Activated naive CD8-positive, alpha-beta T cell treated with anti-CD3 and anti-CD28 coated beads, Interleukin-2, amount 50 U/mL, for 16 hours (primary cell): ENCODE data around the gene UBE2D2.

ENCODE experiments used
- DNase-seq: peaks from one replicate; pipeline ENCODE4 v3.0.0-alpha.2; 2020; ENCODE audit warnings: low read depth, low spot score

UBE2D2 gene

DNA sequence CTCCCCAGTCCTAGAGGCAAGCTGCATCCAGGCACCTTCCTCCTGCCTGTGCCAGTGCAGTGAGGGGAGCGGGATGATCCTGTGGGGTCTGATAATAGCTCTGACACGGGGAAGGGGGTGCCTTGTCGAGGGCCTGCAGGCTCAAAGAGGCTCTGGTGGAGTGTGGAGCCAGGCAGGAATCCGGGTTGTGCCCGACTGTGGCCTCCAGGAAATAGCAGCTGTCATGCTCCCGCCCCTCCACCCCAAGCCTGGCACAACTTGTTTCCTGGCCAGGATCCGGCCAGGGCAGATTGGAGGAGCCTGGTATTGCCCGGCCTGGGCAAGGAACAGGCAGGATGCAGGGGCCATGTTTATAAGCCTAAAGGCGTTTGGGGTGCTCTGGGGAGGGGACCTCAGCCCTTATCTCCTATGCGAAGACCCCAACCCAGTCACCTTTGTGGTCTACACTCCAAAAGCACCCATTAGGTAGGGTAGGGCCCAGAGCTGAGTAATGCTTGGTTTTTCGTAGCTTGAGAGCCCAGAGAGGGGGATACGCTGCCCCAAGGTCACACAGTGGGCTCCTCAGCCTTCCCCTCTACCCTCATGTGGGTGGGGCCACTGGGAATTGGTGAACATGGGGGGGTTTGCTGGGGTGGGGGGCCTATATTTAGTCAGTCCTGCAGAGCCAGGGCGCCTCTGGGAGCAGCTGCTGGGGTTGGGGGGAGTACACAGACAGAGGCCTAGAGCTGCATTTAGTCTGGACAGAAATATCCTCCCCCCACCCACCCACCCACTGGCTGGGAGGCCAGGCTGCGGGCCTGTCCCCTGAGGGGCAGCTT, 99.2 kb downstream of the UBE2D2 start:
- DNase-seq, result no peak

DNA sequence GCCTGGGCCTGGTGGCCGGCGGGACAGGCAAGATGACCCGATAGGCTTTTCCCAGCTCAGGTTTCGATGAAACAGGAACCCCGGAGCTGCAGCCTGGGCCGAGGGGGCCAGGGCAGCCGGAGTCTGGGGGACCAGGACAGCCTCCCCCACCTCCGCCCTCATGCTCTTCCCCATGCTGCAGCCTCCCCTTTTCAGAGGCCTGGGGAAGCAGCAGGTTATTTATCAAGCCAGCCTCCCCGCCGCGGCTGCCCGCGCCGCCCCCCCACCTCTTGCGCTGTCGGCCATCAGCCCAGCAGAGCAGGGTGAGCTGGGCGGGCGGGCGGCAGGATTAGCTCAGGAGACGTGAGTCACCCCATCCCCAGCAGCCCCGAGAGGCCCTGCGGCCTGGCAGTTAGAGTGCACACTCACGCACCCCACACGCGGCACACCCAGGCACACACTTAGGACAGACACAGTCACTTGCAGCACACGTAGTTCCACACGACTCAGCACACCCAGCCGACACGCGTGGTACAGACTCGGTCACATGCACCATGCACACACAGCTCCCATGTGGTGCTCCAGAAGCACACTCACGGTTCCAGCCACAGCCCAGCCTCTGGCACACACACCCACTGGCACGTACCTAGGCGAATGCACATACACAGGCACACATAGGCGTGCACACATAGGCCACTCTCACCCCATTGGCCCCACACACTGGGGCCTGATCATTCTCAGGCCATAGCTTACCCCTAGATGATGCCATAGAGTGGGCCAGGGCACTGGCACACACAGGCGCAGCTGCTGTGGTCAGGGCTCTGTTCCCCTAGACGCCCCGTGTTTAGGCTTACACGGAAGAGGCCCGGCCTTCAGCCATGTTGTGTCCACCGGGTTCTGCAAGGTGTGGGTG, 100.0 kb downstream of the UBE2D2 start:
- DNase-seq, result no peak

DNA sequence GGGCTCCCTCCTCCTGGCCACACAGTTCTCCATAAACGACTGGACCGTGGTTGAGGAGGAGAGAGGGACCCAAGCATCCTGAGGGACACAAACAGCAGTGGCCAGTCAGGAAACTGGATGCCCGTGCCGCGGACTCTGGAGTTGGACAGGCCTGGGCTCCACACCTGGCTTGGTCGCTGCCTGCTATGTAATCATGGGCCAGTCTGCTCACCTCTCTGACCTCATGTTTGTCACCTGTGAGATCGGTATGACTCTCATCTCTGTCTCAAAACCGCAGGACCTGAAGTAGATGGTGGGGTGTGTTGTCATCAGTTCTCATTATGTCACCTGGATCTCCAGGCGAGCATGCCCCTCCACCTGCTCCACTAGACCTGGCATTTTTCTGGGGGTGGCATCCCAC, 101.5 kb downstream of the UBE2D2 start:
- DNase-seq, result no peak

DNA sequence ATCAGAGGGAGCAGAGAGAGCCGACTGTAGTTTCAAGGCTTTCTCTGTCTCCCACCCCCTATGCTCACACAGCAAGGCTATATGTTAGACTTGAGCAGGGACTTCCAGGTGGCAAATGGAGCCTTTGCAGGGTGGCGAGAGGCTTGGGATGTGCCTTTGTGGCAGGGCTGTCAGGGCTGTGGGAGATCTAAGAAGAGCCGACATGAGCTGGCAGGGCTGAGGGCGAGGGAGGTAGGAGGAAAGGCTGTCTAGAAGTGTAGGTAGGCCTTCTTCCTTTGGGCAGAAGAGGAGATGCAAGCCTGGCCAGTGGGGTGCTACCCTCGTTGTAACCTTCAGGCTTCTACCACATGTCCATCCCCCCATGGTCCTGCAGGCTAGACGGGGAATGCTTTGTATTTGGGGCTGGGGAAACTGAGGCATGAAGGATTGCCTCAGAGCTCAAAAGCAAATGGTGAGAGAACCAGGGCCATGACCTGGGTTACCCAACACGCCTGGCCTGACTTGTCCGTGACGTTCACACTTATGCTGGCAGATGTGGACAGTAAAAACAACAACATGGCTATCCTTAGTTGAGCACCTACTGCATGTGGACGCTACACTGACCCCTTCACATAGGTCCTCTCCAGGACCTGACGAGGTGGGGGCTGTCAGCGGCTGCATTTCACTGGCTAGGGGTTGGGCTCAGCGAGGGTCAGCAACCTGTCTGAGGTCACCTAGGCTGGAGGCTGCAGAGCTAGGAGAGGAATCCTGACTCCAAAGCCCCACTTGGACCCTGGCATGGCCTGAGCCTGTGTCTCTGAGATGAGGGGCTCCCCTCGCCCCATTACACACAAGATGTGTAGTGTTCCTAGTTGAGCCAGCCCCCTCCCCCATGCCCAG, 102.3 kb downstream of the UBE2D2 start:
- DNase-seq, result no peak

DNA sequence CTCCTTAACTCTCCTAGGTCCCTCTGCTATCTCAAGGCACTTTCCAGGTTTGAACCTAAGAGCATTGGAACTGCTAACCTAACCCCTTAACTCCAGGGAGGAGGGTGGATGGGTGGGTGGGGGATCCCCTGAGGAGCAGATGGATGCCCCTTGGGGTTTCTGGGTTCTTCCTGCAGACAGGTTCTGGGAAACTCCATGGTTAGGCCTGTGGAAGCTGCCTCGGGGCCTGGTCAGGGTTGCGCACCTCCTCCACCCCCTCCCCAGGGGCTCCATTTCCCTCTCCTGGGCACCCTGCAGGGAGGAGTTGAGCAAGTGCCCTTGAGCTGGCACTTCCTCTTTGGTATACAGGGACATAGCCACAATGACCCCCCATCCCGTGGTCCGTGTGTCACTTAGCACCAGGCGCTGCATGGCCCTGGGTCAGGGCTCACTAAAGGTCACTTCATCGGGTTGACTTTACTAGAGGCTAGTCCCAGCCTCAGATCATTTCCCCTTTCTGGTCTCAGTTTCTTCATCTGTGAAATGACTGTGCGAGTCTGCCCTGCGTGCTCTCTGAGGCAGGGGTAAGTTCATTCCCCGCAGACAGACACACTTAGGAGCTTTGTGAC, 103.1 kb downstream of the UBE2D2 start:
- no peak for DNase-seq

DNA sequence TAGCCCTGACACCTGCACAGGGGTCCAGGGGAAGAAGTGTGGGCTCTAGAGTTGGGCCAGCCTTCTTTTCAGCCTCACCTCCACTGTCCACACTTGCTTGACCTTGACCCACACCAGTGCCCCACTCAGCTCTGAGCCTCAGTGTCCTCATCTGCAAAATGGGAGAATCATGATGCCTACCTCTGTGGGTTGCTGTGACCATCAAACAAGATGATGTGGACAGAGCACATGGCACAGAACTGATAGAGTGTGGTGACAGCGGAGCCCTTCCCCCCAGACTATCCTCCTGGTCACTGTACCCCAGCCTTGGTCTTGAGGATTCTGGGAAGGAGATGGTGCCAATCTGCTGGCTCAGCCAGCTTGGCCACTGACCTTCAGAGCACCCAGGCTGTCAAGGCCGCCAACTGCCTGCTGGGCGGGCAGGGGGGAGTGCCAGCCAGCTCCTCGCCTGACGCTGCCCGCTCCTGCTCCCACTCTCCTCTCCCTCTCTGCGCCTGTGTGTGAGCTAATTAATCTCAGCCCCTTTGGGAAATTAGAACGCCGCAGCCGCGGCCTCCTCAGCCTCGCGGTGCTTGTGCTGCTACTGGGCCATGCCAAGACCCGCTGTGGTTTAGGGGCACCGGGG, 103.7 kb downstream of the UBE2D2 start:
- no peak for DNase-seq

DNA sequence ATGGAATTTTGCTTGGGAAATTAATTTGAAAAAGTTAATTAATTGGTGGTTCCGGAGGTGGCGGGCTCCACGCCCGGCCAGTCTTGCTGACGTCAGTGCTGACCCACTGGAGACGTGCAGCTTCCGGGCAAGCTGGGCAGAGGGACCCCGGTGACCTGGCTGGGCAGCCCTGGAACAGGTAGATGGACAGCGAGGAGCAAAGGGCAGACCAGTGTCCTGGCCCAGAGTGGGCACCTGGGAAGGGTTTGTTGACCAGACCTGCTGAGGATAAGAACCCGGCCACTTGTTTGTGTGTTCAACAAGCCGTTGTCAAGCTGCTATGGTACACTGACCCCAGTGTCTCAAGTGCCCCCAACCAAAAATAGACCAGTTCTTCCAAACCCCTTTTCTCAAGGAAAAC, 104.5 kb downstream of the UBE2D2 start:
- DNase-seq, result no peak

DNA sequence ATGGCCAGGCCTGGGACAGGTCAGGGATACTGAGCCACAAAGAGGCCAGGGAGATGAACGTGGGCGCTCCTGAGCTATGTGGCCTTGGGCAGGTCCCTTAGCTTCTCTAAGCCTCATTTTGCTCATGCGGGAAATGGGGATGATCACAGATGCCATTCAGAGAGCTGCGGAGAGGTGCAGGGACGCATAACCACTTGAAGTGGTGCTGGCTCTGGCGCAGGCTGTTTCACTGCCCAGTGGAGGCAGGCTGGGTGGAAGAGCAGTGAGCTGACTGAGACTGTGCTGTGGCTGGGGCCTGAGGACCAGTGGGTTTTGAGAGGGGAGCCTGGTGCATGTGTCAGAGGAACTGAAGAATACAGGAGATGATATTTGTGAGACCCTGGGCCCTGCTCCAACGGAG, 105.4 kb downstream of the UBE2D2 start:
- DNase-seq, result no peak

DNA sequence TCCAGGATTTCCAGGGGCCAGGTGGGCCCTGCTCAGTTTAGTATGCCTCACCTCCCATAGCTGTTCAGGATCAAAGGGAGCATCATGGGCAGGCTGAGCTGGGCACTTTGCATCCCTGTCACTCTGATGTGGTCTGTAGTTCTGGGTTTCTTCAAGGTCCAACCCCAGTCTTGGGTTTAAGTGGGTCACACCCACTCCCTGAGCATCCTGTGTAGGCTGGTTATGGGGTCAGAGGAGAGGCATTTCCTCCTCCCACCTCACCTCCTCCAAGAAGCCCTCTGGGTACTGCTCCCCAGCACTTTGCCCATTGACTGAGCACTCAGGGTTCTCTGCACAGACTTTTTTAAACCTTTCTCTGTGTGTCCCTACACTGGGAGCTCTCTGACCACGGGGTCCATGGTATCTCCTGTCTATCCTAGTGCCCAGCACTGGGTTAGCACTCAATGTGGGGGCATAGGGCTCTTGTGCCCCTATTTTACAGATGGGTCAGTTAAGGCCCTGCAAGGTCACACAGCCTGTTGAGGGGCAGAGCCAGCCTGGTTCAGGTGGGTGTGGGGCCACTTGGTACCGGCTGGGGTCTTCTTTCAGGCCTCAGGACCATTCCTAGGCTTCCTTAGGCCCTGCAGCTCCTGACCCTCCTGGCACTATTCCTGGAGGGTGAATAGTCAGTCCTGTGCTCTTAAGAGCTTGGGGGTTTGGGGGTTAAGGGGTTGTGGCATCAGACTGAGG, 106.0 kb downstream of the UBE2D2 start:
- no peak for DNase-seq

DNA sequence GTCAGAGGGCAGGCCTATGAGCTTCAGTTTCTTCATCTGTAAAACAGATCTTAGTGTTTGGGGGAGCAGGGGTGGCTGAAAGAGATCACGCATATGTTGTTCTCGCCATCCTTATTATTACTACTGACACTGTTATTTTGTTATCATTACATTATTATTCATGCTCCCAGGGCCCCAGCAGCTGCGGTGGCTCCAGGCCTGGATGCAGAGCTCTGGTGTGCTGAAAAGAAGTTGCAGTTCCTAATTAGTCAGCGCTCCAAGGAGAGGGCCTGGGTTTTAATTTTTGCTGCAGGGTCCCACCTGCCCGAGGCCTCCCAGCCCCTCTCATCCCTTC, 106.6 kb downstream of the UBE2D2 start:
- DNase-seq, result no peak

DNA sequence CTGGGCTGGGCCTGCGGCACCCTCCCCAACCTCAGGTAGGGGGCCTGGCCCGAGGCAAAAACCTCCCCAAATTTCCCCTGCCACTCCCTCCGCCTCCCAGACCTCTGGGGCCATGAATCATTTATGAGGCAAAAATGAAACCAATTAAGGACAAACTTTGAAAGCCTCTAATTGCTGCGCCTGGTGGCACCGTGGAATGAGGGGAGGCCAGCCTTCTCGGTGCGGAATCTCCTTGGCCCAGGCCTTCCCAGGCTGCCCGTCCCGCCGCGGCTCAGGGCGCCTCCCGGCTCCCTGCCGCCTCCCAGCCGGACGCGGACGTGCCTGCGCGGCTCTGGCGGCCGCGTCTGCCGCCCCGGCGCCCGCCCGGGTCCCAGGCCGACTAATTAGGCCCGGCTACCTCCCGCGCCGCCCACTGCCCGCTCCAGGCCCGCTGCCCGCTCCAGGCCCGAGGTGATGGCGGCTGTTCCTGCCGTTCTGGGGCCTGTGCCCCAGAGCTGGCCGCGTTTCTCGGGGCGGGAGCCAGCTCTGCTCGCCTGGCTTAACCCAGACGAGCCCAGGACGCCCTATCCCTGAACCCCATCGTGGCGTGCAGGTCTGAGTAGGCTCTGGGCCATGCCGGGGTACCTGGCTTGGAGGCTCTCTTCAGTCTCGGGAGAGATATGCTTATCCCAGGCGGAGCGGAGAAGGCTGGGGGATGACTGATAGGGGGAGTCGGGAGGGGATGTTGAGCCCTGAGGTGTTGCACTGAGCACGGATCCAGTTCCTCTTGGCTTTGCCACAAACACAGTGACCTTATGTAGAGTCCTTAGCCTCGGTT, 107.1 kb downstream of the UBE2D2 start:
- no peak for DNase-seq

DNA sequence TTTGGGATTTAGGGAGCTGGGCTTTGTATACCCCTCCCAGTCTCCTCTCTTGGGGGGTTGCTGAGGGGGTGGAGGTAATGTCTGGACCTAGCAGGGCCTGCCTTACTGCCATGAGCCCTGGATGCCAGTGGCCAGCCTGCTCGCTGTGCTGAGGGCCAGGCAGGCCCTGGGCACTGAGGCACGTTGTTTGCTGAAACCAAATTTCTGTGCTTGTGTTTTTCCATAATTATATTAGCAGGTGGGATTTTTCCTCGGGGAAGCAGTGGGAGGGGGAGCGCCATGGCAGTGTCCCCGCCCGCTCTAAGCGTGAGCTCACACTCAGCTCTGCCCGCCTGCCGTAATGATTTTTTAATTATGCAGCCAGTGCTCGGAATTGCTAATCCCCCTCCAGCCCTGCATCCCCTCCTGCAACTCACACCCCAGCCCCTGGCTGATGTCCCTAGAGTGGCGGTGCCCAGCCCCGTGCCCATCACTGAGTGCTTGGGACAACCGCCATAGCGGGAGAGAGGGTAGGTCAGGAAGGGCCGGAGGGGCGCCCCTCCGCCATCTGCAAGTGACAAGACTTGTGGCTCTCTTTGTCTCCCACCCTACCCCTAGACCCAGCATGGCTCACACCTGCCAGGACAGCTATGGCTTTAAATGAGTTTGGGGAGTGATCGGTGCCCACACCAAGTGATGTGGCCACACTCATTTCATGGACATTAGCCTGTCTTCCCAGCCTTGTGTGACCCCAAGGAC, 108.0 kb downstream of the UBE2D2 start:
- no peak for DNase-seq

DNA sequence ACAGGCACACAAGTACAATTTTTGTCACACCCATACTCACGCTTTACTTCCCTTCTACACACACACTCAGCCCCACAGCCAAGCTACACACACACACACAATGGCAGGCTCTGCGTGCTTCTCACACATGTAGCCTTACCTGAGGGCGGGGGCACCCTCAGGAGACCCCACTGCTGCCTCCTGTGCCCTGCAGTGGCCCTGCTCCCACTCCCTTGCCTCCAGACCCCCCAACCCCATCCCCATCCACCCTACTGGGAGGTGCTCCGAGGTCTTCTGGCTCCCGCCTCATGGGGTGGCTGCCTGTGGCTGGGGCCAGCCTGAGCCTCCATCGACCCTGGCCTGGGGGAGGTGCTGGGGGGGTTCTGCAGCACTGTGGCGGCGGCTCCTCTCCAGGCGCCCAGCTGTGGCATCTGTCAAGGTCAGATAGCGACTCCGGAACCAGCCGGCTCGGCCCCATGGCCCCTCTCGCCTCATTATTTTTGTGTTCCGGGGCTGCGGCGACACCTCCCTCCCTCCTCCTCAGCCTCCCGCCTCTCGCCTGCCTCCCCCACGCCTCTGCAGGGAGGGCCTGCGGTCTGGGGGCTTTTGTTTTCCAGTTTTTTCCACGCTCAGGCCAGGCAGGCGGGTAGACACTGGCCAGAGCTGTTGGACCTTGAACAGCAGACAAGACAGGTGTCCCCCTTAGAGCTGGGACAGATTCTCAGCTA, 108.7 kb downstream of the UBE2D2 start:
- no peak for DNase-seq

DNA sequence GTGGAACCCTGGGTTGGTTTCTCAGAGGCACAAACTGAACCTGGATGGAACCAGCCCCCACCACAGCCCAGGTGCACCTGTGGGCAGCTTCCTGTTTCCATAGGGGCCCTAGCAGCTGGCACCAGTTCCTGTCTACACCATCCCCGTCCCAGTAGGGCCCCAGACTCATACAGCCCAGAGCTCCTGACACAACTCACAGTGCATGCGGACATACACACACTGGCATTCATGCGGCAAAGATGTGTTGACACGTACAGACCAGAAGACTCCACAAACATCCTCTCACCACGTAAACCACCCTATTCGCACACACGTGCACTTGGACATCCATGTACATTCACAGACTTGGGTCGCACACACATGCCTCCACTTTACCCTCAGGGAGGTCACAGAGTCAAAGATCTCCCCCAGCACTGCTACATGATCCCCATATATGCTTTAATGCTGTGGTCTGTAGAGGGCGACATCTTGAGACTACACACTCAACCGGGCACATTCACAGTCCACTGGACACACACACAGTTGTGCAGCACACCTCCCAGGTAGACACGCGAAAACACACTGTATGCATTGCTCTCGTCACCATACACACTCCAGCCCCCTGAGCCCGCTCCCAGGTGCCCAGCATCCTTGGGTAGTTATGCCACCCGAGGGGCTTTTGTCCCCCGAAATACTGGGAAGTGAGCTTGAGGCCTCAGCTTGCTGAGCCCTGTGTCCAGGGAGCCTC, 109.4 kb downstream of the UBE2D2 start:
- DNase-seq, result no peak

DNA sequence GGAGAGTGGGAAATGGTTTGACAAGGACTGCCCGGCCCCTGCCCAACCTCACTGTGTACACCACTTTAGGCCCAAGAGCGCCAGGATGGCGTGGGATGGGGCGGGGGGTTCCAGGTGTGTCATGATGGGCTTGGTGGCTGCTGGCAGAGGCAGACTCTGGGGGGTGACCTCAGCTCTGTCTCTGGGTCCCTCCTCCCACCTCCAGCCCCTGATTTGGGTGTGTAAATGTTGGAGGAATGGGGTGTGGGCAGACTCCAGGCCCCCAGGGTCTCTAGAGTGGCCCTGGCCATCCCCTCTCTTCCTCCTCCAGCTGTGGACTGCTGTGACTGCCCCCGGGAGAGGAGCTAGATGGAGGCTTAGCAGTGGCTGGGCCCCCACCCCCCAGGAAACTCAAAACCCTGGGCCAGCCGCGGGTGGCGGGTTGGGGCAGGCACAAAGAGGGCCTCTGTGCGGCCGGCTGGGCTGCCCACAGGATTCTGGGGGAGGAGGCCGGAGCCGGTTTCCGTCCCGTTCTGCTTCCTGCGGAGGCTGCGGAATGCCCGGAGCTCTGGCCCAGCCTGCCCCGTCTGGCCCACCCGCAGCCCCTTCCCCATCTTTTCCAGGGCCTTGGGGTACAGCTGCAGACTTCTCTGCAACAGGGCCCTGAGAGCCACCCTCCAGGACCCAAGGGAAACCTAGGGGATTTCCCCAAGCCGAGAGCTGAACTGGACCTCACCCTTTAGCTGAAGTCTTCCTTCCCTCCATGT, 110.1 kb downstream of the UBE2D2 start:
- no peak for DNase-seq

DNA sequence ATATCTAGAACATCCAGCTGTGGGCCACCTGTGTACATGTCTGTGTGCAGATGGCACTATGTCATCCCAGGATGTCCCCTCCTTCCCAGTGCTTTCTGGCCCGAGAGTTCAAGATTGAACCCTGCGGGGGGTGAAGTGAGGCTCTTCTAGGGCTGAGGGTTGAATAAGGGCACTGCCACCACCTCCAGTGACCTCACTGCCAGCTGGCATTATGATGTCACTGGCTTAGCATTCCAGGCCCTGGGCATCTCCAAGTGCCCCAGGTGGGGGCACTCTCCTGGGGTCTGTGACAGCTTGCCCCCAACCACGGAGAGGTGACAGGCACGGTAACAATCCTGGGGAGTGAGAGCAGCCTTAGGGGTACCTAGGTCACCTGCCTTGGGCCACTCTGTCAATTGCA, 114.1 kb downstream of the UBE2D2 start:
- DNase-seq, result no peak

DNA sequence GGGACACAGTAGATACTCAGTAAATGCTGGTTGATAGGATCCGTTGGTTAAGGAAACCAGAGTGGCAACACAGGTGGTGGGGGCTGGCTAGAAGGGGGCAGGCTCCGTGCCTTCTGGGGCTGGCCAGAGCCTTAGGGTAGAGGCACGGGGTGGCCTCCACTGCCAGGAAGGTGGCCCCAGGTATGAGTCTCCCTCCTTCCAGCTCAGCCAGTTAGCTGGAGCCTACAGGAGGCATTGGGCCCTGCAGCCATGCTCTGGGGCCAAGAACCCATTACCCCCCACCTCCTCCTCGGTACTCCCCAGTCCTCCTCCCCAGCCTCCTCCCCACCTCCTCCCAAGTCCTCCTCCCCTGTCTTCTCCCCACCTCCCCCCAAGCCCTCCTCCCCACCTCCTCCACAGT, 114.7 kb downstream of the UBE2D2 start:
- no peak for DNase-seq
